ENCODE data around the gene MYO1E.

DNA sequence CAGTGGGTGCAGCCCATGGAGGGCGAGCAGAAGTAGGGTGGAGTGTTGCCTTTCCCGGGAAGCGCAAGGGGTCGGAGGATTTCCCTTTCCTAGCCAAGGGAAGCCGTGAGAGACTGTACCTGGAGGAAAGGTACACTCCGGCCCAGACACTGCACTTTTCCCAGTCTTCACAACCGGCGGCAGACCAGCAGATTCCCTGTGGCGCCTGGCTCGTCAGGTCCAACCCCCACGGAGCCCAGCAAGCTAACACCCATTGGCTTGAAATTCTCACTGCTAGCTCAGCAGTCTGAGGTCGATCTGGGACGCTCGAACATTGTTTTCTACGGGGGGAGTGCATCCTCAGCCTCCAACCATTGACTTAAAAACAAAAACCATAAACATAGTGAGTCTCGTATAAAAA, 241.2 kb downstream of the MYO1E start:
- TF ChIP-seq, protein P1, sequence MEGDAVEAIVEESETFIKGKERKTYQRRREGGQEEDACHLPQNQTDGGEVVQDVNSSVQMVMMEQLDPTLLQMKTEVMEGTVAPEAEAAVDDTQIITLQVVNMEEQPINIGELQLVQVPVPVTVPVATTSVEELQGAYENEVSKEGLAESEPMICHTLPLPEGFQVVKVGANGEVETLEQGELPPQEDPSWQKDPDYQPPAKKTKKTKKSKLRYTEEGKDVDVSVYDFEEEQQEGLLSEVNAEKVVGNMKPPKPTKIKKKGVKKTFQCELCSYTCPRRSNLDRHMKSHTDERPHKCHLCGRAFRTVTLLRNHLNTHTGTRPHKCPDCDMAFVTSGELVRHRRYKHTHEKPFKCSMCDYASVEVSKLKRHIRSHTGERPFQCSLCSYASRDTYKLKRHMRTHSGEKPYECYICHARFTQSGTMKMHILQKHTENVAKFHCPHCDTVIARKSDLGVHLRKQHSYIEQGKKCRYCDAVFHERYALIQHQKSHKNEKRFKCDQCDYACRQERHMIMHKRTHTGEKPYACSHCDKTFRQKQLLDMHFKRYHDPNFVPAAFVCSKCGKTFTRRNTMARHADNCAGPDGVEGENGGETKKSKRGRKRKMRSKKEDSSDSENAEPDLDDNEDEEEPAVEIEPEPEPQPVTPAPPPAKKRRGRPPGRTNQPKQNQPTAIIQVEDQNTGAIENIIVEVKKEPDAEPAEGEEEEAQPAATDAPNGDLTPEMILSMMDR (IDR thresholded peaks at IDR 0.05 in 8 of 11, conservative IDR thresholded peaks at IDR 0.05 in 3 of 11): no peak
- TF ChIP-seq POLR2A (IDR thresholded peaks at IDR 0.05): no peak

Data from spleen (tissue), 7 donors.